H1 (cell line): ENCODE measurements around the gene CD300LF. TPM values are rescaled to one million over a fixed set of nuclear protein-coding genes. Genes with fewer than 3 reads are reported as not detected.

Source experiments
- CEBPB ChIP-seq: IDR thresholded peaks from 2 replicates; pipeline ENCODE4 v1.6.1; 2012; ENCODE audit warnings: low read depth, low read length
- EGR1 ChIP-seq: IDR thresholded peaks from 2 replicates; pipeline ENCODE4 v1.6.1; 2011; ENCODE audit warnings: low read depth, low read length, borderline replicate concordance
- GTF2F1 ChIP-seq: IDR thresholded peaks from 2 replicates; pipeline ENCODE4 v1.6.1; 2012; ENCODE audit warnings: low read depth, low read length, improper control_type of control experiment, borderline replicate concordance
- HDAC6 ChIP-seq: IDR thresholded peaks from one replicate; pipeline ENCODE4 v1.7.1; 2012; ENCODE audit warnings: low read depth, mild to moderate bottlenecking, inconsistent platforms, low read length, moderate library complexity
- polyA plus RNA-seq, 7 experiments: library from polyadenylated mRNA; depleted of rRNA in 3 of 7; stranded (reverse) in 5 of 7; unstranded in 2 of 7; fragments of >200 nt in 5 of 7; fragments of 200-250 nt in 2 of 7; gene quantifications; 1 replicate in 5 of 7; 2 replicates in 1 of 7; 4 replicates in 1 of 7; pipeline versions ENCODE4 v1.2.1 to v1.2.3, GENCODE V29; 2011 to 2013; ENCODE audit warnings: missing spikeins in 2 of 7, mixed read lengths in 2 of 7
- total RNA-seq: library from RNA; stranded (reverse); fragmentation: NEBNext Ultra II Directional; extraction: Animal tissue kit (Norgen Biotek cat#: 25700); gene quantifications from 2 replicates; pipeline ENCODE4 v1.2.1, GENCODE V29; 2021
- TF ChIP-seq, protein P1 (sequence below), 3 experiments: IDR thresholded peaks; 1 replicate in 2 of 3; 2 replicates in 1 of 3; pipeline versions ENCODE4 v1.5.1 to v1.6.1; 2011; ENCODE audit warnings: low read length in 3 of 3, mild to moderate bottlenecking in 3 of 3, inconsistent platforms in 2 of 3, low read depth in 1 of 3, moderate library complexity in 1 of 3; ENCODE audit not compliant: insufficient read depth in 1 of 3; ENCODE audit errors: control extremely low read depth in 1 of 3

The CD300LF gene
- total and polyA plus RNA-seq, 2 of the 8 experiments (the other 6 are each of a cell fraction or from before 2014, with no cell fraction given): not detected

DNA sequence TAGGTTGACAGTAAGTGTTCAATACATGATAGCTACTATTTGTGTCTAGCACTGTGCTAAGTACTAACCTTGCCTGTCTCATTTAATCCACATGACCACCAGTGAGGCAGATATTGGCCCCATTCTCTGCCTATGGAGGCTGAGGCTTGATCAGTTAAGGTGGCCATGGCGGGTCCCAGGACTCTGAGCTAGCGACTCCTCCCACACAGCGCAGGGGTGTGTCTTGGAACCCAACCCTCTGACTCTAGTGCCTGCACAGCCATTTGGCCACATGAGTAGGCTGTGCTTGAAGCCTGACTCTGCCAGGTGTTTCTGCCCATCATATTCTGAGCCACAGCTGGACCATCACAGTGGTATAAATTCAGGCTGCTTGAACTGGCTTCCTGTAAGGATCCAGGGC is 42.1 kb upstream of the CD300LF start (continued):
- TF ChIP-seq, protein P1, sequence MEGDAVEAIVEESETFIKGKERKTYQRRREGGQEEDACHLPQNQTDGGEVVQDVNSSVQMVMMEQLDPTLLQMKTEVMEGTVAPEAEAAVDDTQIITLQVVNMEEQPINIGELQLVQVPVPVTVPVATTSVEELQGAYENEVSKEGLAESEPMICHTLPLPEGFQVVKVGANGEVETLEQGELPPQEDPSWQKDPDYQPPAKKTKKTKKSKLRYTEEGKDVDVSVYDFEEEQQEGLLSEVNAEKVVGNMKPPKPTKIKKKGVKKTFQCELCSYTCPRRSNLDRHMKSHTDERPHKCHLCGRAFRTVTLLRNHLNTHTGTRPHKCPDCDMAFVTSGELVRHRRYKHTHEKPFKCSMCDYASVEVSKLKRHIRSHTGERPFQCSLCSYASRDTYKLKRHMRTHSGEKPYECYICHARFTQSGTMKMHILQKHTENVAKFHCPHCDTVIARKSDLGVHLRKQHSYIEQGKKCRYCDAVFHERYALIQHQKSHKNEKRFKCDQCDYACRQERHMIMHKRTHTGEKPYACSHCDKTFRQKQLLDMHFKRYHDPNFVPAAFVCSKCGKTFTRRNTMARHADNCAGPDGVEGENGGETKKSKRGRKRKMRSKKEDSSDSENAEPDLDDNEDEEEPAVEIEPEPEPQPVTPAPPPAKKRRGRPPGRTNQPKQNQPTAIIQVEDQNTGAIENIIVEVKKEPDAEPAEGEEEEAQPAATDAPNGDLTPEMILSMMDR (IDR thresholded peaks at IDR 0.05; ENCODE audit: control extremely low read depth in 1 of 3, insufficient read depth in 1 of 3, low read depth in 1 of 3, low read length in 3 of 3): no peak
- no peak for TF ChIP-seq GTF2F1
- TF ChIP-seq EGR1: no peak
- no peak for TF ChIP-seq HDAC6
- TF ChIP-seq CEBPB: no peak
